ENCODE results near the gene ENKUR. TPM values are rescaled to one million over a fixed set of nuclear protein-coding genes. Genes with fewer than 3 reads are reported as not detected.
"Not testable (repeated sequence)": the region's sequence is repeated elsewhere in the genome, so short reads cannot be mapped to it uniquely, and the experiment has no call there.

ENKUR gene
- total RNA-seq, 1 experiment from 2014 or later: not detected

DNA sequence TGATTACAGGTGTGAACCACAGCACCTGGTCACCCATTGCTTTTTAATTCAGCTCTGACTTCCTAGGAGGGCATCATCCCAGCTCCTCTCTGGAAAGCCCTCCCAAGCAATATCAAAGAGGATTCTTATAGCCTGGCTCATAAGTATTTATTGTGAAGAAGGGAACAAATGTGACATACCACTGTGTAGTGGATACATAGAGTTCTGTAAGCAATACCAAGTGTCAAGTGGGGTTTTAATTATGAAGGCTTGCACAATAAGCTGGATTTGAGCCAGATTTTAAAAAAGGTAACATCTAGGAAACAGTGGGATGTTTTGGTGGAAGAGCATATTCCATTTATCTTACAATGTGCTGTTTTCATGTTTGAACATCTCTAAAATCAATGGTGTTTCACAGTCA lies 44.6 kb downstream of the ENKUR start:
- Histone ChIP-seq H2AFZ (ENCODE audit: low read length) (no peak overlapping the region), H3K79me2 (ENCODE audit: low read length) (no peaks in the 10 kb centered on the region), H4K20me1 (ENCODE audit: low read length) (no peaks in the 10 kb centered on the region), H3K9ac (ENCODE audit: low read length) (no peak overlapping the region), H3K9me3 (ENCODE audit: low read length) (no peaks in the 10 kb centered on the region), H3K36me3 (ENCODE audit: low read depth, low read length) (no peaks in the 10 kb centered on the region), H3K27me3 (ENCODE audit: low read length) (no peaks in the 10 kb centered on the region), H3F3A (ENCODE audit: low read length, unreplicated experiment) (no peaks in the 10 kb centered on the region), H3K9me2 (replicated peaks; ENCODE audit: low read length) (no peaks in the 10 kb centered on the region), H3K4me3 (ENCODE audit: low read length) (no peak overlapping the region), H3K4me1 (ENCODE audit: insufficient read depth, low read length) (no peaks in the 10 kb centered on the region), H3K27ac (ENCODE audit: low read length) (no peak overlapping the region), H3K4me2 (ENCODE audit: low read length) (no peak overlapping the region)
- DNase-seq (no peak), ATAC-seq (no peak)
- no TSS peak for BruUV-seq (replicated peaks)
- ChIA-PET POLR2A (ENCODE audit: unreplicated experiment) (no interaction called here), CTCF (no interaction called here)
- TF ChIP-seq CTCF (conservative IDR thresholded peaks at IDR 0.05; ENCODE audit: low read depth, low read length) (no peak), EZH2phosphoT487 (IDR thresholded peaks at IDR 0.05; ENCODE audit: borderline replicate concordance, low read length) (no peak), EZH2 (IDR thresholded peaks at IDR 0.05; ENCODE audit: low read length, unreplicated experiment) (no peak)
- intact Hi-C loops (cut with micrococcal nuclease): no loop called here

DNA sequence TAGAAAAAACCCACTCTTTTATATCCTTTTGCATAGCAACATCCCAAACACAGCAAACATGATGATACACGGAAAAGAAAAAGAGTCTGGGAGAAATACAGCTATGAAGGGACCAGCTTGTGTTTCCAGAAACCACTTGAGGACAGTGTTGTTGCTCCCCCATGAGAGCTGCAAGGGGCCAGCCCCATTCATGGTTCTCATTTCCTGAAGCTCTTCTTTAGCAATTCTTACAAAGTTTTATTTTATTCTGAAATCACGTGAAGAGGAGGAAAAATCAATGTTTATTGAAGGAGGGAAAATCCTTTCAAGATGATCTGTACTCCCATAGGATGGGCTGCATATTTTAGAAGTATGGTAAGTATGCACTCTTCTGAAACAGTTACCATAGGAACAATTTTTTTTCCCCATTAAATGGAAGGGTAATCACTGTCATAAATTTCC lies 46.1 kb downstream of the ENKUR start:
- ATAC-seq: no peak

DNA sequence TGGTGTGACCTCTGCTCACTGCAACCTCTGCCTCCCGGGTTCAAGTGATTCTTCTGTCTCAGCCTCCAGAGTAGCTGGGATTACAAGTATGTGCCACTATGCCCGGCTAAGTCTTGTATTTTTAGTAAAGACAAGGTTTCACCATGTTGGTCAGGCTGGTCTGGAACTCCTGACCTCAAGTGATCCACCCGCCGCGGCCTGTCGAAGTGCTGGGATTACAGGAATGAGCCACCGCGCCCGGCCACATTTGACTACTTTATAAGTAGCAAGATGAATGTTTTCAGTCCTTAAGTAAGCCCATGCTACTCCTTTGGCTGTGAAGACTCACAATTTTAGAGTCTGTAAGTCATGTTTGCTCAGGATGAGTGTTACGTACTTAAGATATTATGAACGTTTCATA lies 47.0 kb downstream of the ENKUR start:
- H3K9ac ChIP-seq (ENCODE audit: low read length); H3K4me1 ChIP-seq (ENCODE audit: insufficient read depth, low read length); CTCF ChIA-PET; ATAC-seq; H3K9me3 ChIP-seq (ENCODE audit: low read length); DNase-seq; POLR2A ChIA-PET (ENCODE audit: unreplicated experiment); H3K27me3 ChIP-seq (ENCODE audit: low read length); H4K20me1 ChIP-seq (ENCODE audit: low read length); BruUV-seq (replicated peaks); H3K4me3 ChIP-seq (ENCODE audit: low read length); H3K4me2 ChIP-seq (ENCODE audit: low read length); H3F3A ChIP-seq (ENCODE audit: low read length, unreplicated experiment); H3K79me2 ChIP-seq (ENCODE audit: low read length); H3K27ac ChIP-seq (ENCODE audit: low read length); H3K36me3 ChIP-seq (ENCODE audit: low read depth, low read length); intact Hi-C loops (cut with micrococcal nuclease); H3K9me2 ChIP-seq (replicated peaks; ENCODE audit: low read length); H2AFZ ChIP-seq (ENCODE audit: low read length): not testable (repeated sequence)

More for the DNA sequence above, 46.1 kb downstream of the ENKUR start:
- Histone ChIP-seq H3K4me3 (ENCODE audit: low read length) (no peak overlapping the region), H3K27me3 (ENCODE audit: low read length) (no peaks in the 10 kb centered on the region), H3K27ac (ENCODE audit: low read length) (no peak overlapping the region), H3K36me3 (ENCODE audit: low read depth, low read length) (no peaks in the 10 kb centered on the region), H2AFZ (ENCODE audit: low read length) (no peak overlapping the region), H3F3A (ENCODE audit: low read length, unreplicated experiment) (no peaks in the 10 kb centered on the region), H3K4me1 (ENCODE audit: insufficient read depth, low read length) (no peaks in the 10 kb centered on the region), H3K4me2 (ENCODE audit: low read length) (no peak overlapping the region), H3K9me2 (replicated peaks; ENCODE audit: low read length) (no peaks in the 10 kb centered on the region), H3K9ac (ENCODE audit: low read length) (no peak overlapping the region), H4K20me1 (ENCODE audit: low read length) (no peaks in the 10 kb centered on the region), H3K79me2 (ENCODE audit: low read length) (no peaks in the 10 kb centered on the region), H3K9me3 (ENCODE audit: low read length) (no peaks in the 10 kb centered on the region)
- TF ChIP-seq EZH2phosphoT487 (IDR thresholded peaks at IDR 0.05; ENCODE audit: borderline replicate concordance, low read length) (no peak), EZH2 (IDR thresholded peaks at IDR 0.05; ENCODE audit: low read length, unreplicated experiment) (no peak), CTCF (conservative IDR thresholded peaks at IDR 0.05; ENCODE audit: low read depth, low read length) (no peak)
- BruUV-seq (replicated peaks): no TSS peak
- intact Hi-C loops (cut with micrococcal nuclease): no loop called here
- no peak for DNase-seq
- POLR2A ChIA-PET (ENCODE audit: unreplicated experiment): no interaction called here
- CTCF ChIA-PET: no interaction called here

Data from PC-3 (cell line).